PC-3 (cell line): ENCODE measurements around the gene MIA. TPM values are rescaled to one million over a fixed set of nuclear protein-coding genes. Genes with fewer than 3 reads are reported as not detected.
"Not testable (repeated sequence)": the region's sequence is repeated elsewhere in the genome, so short reads cannot be mapped to it uniquely, and the experiment has no call there.

Experiments
- ATAC-seq: fragments of 200-7000 bp; cut with Tn5 transposase; 2 replicates; pipeline ENCODE4 v1.9.1; 2020; ENCODE audit warnings: mild to moderate bottlenecking, moderate library complexity
- BruUV-seq: library from RNA; stranded (reverse); fragments of 400-500 nt; replicated peaks from 2 replicates; lab custom pipeline; 2021; lab: Mats Ljungman, UMichigan
- CTCF ChIA-PET: fragments of 300-600 bp; sonication (Branson Sonifier 250); formaldehyde crosslinking; loops from one replicate; lab custom pipeline; 2022; ENCODE audit warnings: antibody characterized with exemption; lab: Charles Lee
- POLR2A ChIA-PET: fragments of 300-600 bp; sonication (Branson Sonifier 250); formaldehyde crosslinking; loops from one replicate; lab custom pipeline; 2022; ENCODE audit warnings: antibody characterized with exemption; ENCODE audit not compliant: unreplicated experiment; lab: Charles Lee
- DNase-seq: peaks from one replicate; pipeline ENCODE4 v3.0.0-alpha.2; 2015
- H2AFZ ChIP-seq: fragments of 300-600 bp; sonication (generic); 2 replicates; pipeline ENCODE4 v1.6.0; 2016; ENCODE audit warnings: antibody characterized with exemption, low read length
- H3F3A ChIP-seq: fragments of 300-600 bp; sonication (generic); one replicate; pipeline ENCODE4 v1.6.0; 2017; ENCODE audit warnings: antibody characterized with exemption, low read length, control low read depth, mild to moderate bottlenecking; ENCODE audit not compliant: unreplicated experiment
- H3K27ac ChIP-seq: fragments of 300-600 bp; sonication (generic); 2 replicates; pipeline ENCODE4 v1.5.1; 2016; ENCODE audit warnings: mild to moderate bottlenecking, low read length
- H3K27me3 ChIP-seq: fragments of 300-600 bp; sonication (generic); 2 replicates; pipeline ENCODE4 v1.6.1; 2016; ENCODE audit warnings: low read length, mixed read lengths
- H3K36me3 ChIP-seq: fragments of 300-600 bp; sonication (generic); 2 replicates; pipeline ENCODE4 v1.6.1; 2016; ENCODE audit warnings: low read depth, mixed run types, low read length, mixed read lengths
- H3K4me1 ChIP-seq: fragments of 300-600 bp; sonication (generic); 2 replicates; pipeline ENCODE4 v1.5.1; 2016; ENCODE audit warnings: low read length; ENCODE audit not compliant: insufficient read depth
- H3K4me2 ChIP-seq: fragments of 300-600 bp; sonication (generic); 2 replicates; pipeline ENCODE4 v1.6.0; 2016; ENCODE audit warnings: low read length
- H3K4me3 ChIP-seq: fragments of 300-600 bp; sonication (generic); 2 replicates; pipeline ENCODE4 v1.5.1; 2016; ENCODE audit warnings: mild to moderate bottlenecking, low read length, mixed read lengths
- H3K79me2 ChIP-seq: fragments of 300-600 bp; sonication (generic); 2 replicates; pipeline ENCODE4 v1.6.1; 2017; ENCODE audit warnings: low read length, mixed read lengths
- H3K9ac ChIP-seq: fragments of 300-600 bp; sonication (generic); 2 replicates; pipeline ENCODE4 v1.6.0; 2016; ENCODE audit warnings: mild to moderate bottlenecking, low read length
- H3K9me2 ChIP-seq: fragments of 300-600 bp; sonication (generic); replicated peaks from 2 replicates; pipeline ENCODE4 v1.6.1; 2016; ENCODE audit warnings: mixed run types, low read length, mixed read lengths
- H3K9me3 ChIP-seq: fragments of 300-600 bp; sonication (generic); 2 replicates; pipeline ENCODE4 v1.6.1; 2016; ENCODE audit warnings: low read length, mixed read lengths
- H4K20me1 ChIP-seq: fragments of 300-600 bp; sonication (generic); 2 replicates; pipeline ENCODE4 v1.6.1; 2016; ENCODE audit warnings: low read length, mixed read lengths
- CTCF ChIP-seq: fragments of 300-600 bp; sonication (generic); conservative IDR thresholded peaks from 2 replicates; pipeline ENCODE4 v1.5.1; 2017; ENCODE audit warnings: antibody characterized with exemption, low read depth, mild to moderate bottlenecking, low read length
- EZH2 ChIP-seq: fragments of 300-600 bp; sonication (generic); IDR thresholded peaks from one replicate; pipeline ENCODE4 v1.6.1; 2017; ENCODE audit warnings: antibody characterized with exemption, mild to moderate bottlenecking, low read length; ENCODE audit not compliant: unreplicated experiment
- EZH2phosphoT487 ChIP-seq: fragments of 300-600 bp; sonication (generic); IDR thresholded peaks from 2 replicates; pipeline ENCODE4 v1.6.1; 2018; ENCODE audit warnings: mild to moderate bottlenecking, antibody characterized with exemption, low read length, borderline replicate concordance
- intact Hi-C: fragments of 100-400 bp; cut with micrococcal nuclease; formaldehyde crosslinking; loops from 2 replicates; pipeline ENCODE4 v1.9.0; 2023
- total RNA-seq: library from RNA; depleted of rRNA; stranded (reverse); fragments of >200 nt; gene quantifications from 2 replicates; pipeline ENCODE4 v1.2.3, GENCODE V29; 2014

Gene MIA
- total RNA-seq, 1 experiment from 2014 or later: not detected

- Histone ChIP-seq H3K27me3 (no peaks in the 10 kb centered on the region), H3K9me3 (no peaks in the 10 kb centered on the region), H3K27ac (no peak overlapping the region), H3K4me1 (no peaks in the 10 kb centered on the region), H3K4me2 (no peak overlapping the region), H3K36me3 (peaks cover 6% of the 10 kb centered on the region), H3F3A (no peaks in the 10 kb centered on the region), H3K9me2 (no peaks in the 10 kb centered on the region), H3K4me3 (no peak overlapping the region), H3K79me2 (peaks cover 11% of the 10 kb centered on the region; the same call in 1 of the 2 replicates), H4K20me1 (no peaks in the 10 kb centered on the region), H3K9ac (no peak overlapping the region), H2AFZ (no peak overlapping the region)
- POLR2A ChIA-PET: no interaction called here
- ATAC-seq: no peak
- no peak for TF ChIP-seq EZH2
- no peak for TF ChIP-seq EZH2phosphoT487
- TF ChIP-seq CTCF: no peak
- no peak for DNase-seq
- intact Hi-C loops: no loop called here
- no TSS peak for BruUV-seq
- CTCF ChIA-PET: no interaction called here
These were observed 34.2 kb downstream of the MIA start for GRCh38 chr19:40809358-40810086.

GRCh38 chr19:40810160-40810559 is 34.8 kb downstream of the MIA start:
- ChIA-PET POLR2A (no interaction called here), CTCF (no interaction called here)
- no peak overlapping the region for H3K9ac ChIP-seq
- no peak for TF ChIP-seq EZH2
- no peak for TF ChIP-seq EZH2phosphoT487
- no peak for TF ChIP-seq CTCF
- DNase-seq (no peak), ATAC-seq (no peak)
- H3K4me1 ChIP-seq: no peaks in the 10 kb centered on the region
- H3K9me3 ChIP-seq: no peaks in the 10 kb centered on the region
- no peaks in the 10 kb centered on the region for H3K9me2 ChIP-seq
- no peaks in the 10 kb centered on the region for H4K20me1 ChIP-seq
- H3K4me2 ChIP-seq: no peak overlapping the region
- no TSS peak for BruUV-seq
- no peak overlapping the region for H3K27ac ChIP-seq
- no peaks in the 10 kb centered on the region for H3F3A ChIP-seq
- no peak overlapping the region for H2AFZ ChIP-seq
- H3K4me3 ChIP-seq: no peak overlapping the region
- intact Hi-C loops: no loop called here
- H3K79me2 ChIP-seq: 0 out of 2 replicates have a peak, but pooled peaks cover 6% of the 10 kb centered on the region
- H3K27me3 ChIP-seq: no peaks in the 10 kb centered on the region
- peaks cover 6% of the 10 kb centered on the region for H3K36me3 ChIP-seq

- POLR2A ChIA-PET, H3F3A ChIP-seq, H4K20me1 ChIP-seq, H3K27ac ChIP-seq, ATAC-seq, H3K9ac ChIP-seq, H3K9me3 ChIP-seq, H3K27me3 ChIP-seq, H3K79me2 ChIP-seq, intact Hi-C loops, H2AFZ ChIP-seq, H3K4me2 ChIP-seq, H3K4me3 ChIP-seq, DNase-seq, H3K4me1 ChIP-seq, H3K36me3 ChIP-seq, BruUV-seq, H3K9me2 ChIP-seq: not testable (repeated sequence)
- CTCF ChIA-PET: interaction anchor here (0.6 kb wide), 1 partner anchor 352 kb away, joined by 3 read pairs; no protein-coding TSS in a partner anchor
These were observed 35.5 kb downstream of the MIA start for GRCh38 chr19:40810649-40811408.
